Heart left ventricle (tissue), 16 donors: ENCODE measurements around the gene BUB1B. TPM values are rescaled to one million over a fixed set of nuclear protein-coding genes. Genes with fewer than 3 reads are reported as not detected.
"Not testable (repeated sequence)": the region's sequence is repeated elsewhere in the genome, so short reads cannot be mapped to it uniquely, and the experiment has no call there.

ENCODE experiments used
- ATAC-seq, 4 donors: fragments of 200-7000 bp; cut with Tn5 transposase; one replicate each; pipeline ENCODE4 v1.9.1; 2020 to 2022; ENCODE audit warnings: moderate library complexity in 4 of 4, mild to moderate bottlenecking in 3 of 4, moderate number of reproducible peaks in 1 of 4
- DNase-seq, 5 donors: peaks; one replicate each; pipeline ENCODE4 v3.0.0-alpha.2; 2020
- H3K27ac ChIP-seq, 12 donors: fragments of 200-600 bp; sonication (generic) in 4 of 12; one replicate each; pipeline versions ENCODE4 v1.5.0 to v1.8.0; 2016 to 2022; ENCODE audit warnings: mild to moderate bottlenecking in 2 of 12
- H3K27me3 ChIP-seq, 9 donors: fragments of 200-600 bp; sonication (generic) in 2 of 9; one replicate each; pipeline versions ENCODE4 v1.5.1 to v1.8.0; 2016 to 2022; ENCODE audit warnings: mild to moderate bottlenecking in 3 of 9
- H3K36me3 ChIP-seq, 9 donors: fragments of 200-600 bp; sonication (generic) in 2 of 9; one replicate each; pipeline versions ENCODE4 v1.5.0 to v1.8.0; 2018 to 2022; ENCODE audit warnings: mild to moderate bottlenecking in 2 of 9
- H3K4me1 ChIP-seq, 12 donors: fragments of 200-600 bp; sonication (generic) in 4 of 12; one replicate each; pipeline versions ENCODE4 v1.5.0 to v1.8.0; 2016 to 2022; ENCODE audit warnings: mild to moderate bottlenecking in 3 of 12
- H3K4me3 ChIP-seq, 12 donors: fragments of 200-600 bp; sonication (generic) in 4 of 12; one replicate each; pipeline versions ENCODE4 v1.5.0 to v1.8.0; 2017 to 2022; ENCODE audit warnings: mild to moderate bottlenecking in 9 of 12, moderate library complexity in 4 of 12
- H3K9me3 ChIP-seq, 12 donors: fragments of 200-600 bp; sonication (generic) in 4 of 12; one replicate each; pipeline versions ENCODE4 v1.5.0 to v1.8.0; 2016 to 2022; ENCODE audit warnings: mild to moderate bottlenecking in 1 of 12
- CTCF ChIP-seq, 12 donors: fragments of 200-600 bp; sonication (generic) in 4 of 12; IDR thresholded peaks; one replicate each; pipeline versions ENCODE4 v1.5.0 to v1.8.0; 2018 to 2022; ENCODE audit warnings: antibody characterized with exemption in 12 of 12, mild to moderate bottlenecking in 5 of 12
- POLR2A ChIP-seq, 2 donors: fragments of 450-650 bp; IDR thresholded peaks; one replicate each; pipeline ENCODE4 v1.6.1; 2017; ENCODE audit warnings: antibody characterized with exemption in 2 of 2, mild to moderate bottlenecking in 2 of 2, moderate library complexity in 2 of 2
- WGBS, 4 donors: extraction: QIAGEN DNeasy Blood & Tissue Kit in 2 of 4; methylation state at CpG; one replicate each; pipeline versions ENCODE4 v1.1.5 to v1.1.7; 2013 to 2018; 5-methylcytosine and 5-hydroxymethylcytosine counted together
- intact Hi-C, 10 donors: fragments of 100-400 bp; cut with DNase I; formaldehyde crosslinking; loops; one replicate each; pipeline versions ENCODE4 v1.11.1 to v1.14.2; 2022
- polyA plus RNA-seq, 2 donors: library from polyadenylated mRNA; stranded (reverse); fragments of 200-250 nt; gene quantifications; one replicate each; pipeline ENCODE4 v1.2.3, GENCODE V29; 2013
- total RNA-seq, 9 donors: library from RNA; depleted of rRNA in 2 of 9; stranded (reverse); fragments of >200 nt in 2 of 9; fragmentation: NEBNext Ultra II Directional in 3 of 9; extraction: Animal tissue kit (Norgen Biotek cat#: 25700) in 3 of 9; gene quantifications; one replicate each; pipeline versions ENCODE4 v1.1.0 to v1.2.4, GENCODE V29; 2016 to 2023
- donor health status: ischemic (EF 13 %, LVEDD 7.1; RV severe dilation, severe dysfunction).
- donor health status: healthy with polysubstance abuse.
- donor health status: DM: no; HTN: yes; CAD: no.
- donor health status: DM: no; HTN: no; CAD: no.
- donor health status: ischemic (EF 25% LVEDD 6.9; RV normal size, moderate dysfunction).
- donor health status: ischemic (EF 25% LVEDD 5.7; RV mildly dilated, moderate dysfunction).
- donor health status: healthy.
- donor health status: DM: yes; HTN: yes; CAD: no.
- donor health status: ischemic (EF 35%, LVEDD 5.7; RV mildly dilated, moderate dysfunction).
- donor health status: nonischemic (EF 11% LVEDD 7.7; RV severe dilation, severe dysfunction).
- donor health status: DM: yes; HTN: yes; CAD: no.
- donor health status: PGD.
- donor health status: ischemic (EF 29% LVEDD 5.4; RV normal size, mild dysfunction).
- donor health status: nonischemic (EF 23%, LVEDD 6.1; RV moderate dilation, normal function).

BUB1B gene
- total and polyA plus RNA-seq, 11 donors, result 0.11 to 6.4 (median 0.76) TPM; not detected in 1

DNA sequence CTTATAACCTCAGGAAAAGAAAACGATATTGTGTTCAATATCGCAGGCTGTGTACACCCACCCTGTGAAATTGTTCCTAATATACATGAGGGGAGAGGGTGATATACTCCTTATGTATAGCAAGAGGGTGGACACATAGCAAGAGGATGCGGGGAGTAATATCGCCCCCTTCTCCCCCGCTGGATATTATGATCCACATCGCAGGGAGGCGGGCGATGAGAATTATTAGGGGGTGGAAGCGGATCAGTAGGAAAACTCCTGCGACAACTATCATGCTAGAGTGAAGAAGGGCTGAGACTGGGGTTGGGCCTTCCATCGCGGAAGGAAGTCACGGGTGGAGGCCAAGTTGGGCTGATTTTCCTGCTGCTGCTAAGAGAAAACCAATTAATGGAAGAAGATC, 27.3 kb upstream of the BUB1B start:
- no peak overlapping the region for H3K27ac ChIP-seq
- intact Hi-C loops, result no loop called here
- H3K4me3 ChIP-seq, result no peak overlapping the region
- H3K9me3 ChIP-seq, result no peaks in the 10 kb centered on the region
- WGBS, 4 donors, result 84 to 89% (median 88%) methylated on average over 13 of the region's 13 CpGs
- H3K4me1 ChIP-seq, result no peaks in the 10 kb centered on the region
- no peak for DNase-seq
- ATAC-seq, result no peak
- peaks cover 0 to 22% (median 0%) of the 10 kb centered on the region in 9 donors for H3K27me3 ChIP-seq
- H3K36me3 ChIP-seq, result no peaks in the 10 kb centered on the region
- TF ChIP-seq POLR2A (IDR thresholded peaks at IDR 0.05), result no peak
- no peak for TF ChIP-seq CTCF (IDR thresholded peaks at IDR 0.05)

- H3K27me3 ChIP-seq, result peaks cover 0 to 9% (median 0%) of the 10 kb centered on the region in 9 donors
- TF ChIP-seq CTCF (IDR thresholded peaks at IDR 0.05) (no peak), POLR2A (IDR thresholded peaks at IDR 0.05) (no peak)
- WGBS, 4 donors, result 86 to 88% (median 88%) methylated on average over 9 of the region's 9 CpGs
- H3K4me1 ChIP-seq, result no peaks in the 10 kb centered on the region
- H3K9me3 ChIP-seq, result no peaks in the 10 kb centered on the region
- intact Hi-C loops, result no loop called here
- DNase-seq (no peak), ATAC-seq (no peak)
- no peaks in the 10 kb centered on the region for H3K36me3 ChIP-seq
- no peak overlapping the region for H3K27ac ChIP-seq
- H3K4me3 ChIP-seq, result no peak overlapping the region
These were observed 26.0 kb upstream of the BUB1B start for GRCh38 chr15:40134885-40135284.

DNA sequence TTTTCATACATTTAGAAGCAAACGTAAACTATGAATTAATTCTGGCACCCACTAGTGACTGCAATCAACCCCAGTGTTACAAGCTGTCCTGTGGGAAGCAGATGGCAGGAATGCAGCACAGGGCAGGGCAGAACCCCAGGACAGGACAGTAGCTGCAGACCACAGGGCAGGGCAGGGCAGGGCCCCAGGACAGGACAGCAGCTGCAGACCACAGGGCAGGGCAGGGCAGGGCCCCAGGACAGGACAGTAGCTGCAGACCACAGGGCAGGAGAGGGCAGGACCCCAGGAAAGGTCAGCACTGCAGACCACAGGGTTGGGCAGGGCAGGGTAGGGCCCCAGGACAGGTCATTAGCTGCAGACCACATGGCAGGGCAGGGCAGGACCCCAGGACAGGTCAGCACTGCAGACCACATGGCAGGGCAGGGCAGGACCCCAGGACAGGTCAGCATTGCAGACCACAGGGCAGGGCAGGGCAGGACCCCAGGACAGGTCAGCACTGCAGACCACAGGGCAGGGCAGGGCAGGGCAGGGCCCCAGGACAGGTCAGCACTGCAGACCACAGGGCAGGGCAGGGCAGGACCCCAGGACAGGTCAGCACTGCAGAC, 24.9 kb upstream of the BUB1B start:
- ATAC-seq, H3K27ac ChIP-seq, H3K27me3 ChIP-seq, H3K36me3 ChIP-seq, H3K9me3 ChIP-seq, intact Hi-C loops, H3K4me1 ChIP-seq, H3K4me3 ChIP-seq, DNase-seq: not testable (repeated sequence)
- WGBS, 4 donors, result 67 to 87% (median 82%) methylated on average over 1 of the region's 1 CpG

- Histone ChIP-seq H3K27ac (no peak overlapping the region), H3K9me3 (no peaks in the 10 kb centered on the region), H3K36me3 (no peaks in the 10 kb centered on the region), H3K27me3 (no peaks in the 10 kb centered on the region), H3K4me1 (no peaks in the 10 kb centered on the region), H3K4me3 (no peak overlapping the region)
- intact Hi-C loops, result no loop called here
- no peak for TF ChIP-seq CTCF (IDR thresholded peaks at IDR 0.05)
- 79 to 89% (median 89%) methylated on average over 6 of the region's 6 CpGs for WGBS, 4 donors
- ATAC-seq, result peak in 1 of 4 donors; percentile 22
- DNase-seq, result no peak
These were observed 24.2 kb upstream of the BUB1B start for GRCh38 chr15:40136470-40137302.
